GM15510 (cell line): ENCODE results near the gene HYLS1.

ENCODE experiments used
- POLR2A ChIP-seq: IDR thresholded peaks from 3 replicates; pipeline ENCODE4 v1.6.1; 2011; ENCODE audit warnings: borderline replicate concordance; ENCODE audit not compliant: insufficient read length; ENCODE audit errors: extremely low read depth

HYLS1 gene

GRCh38 chr11:125940145-125940544 is 52.7 kb downstream of the HYLS1 start:
- no peak for TF ChIP-seq POLR2A

GRCh38 chr11:125941267-125941618 is 53.8 kb downstream of the HYLS1 start:
- TF ChIP-seq POLR2A: no peak

GRCh38 chr11:125941619-125942611 is 54.4 kb downstream of the HYLS1 start:
- TF ChIP-seq POLR2A: no peak

GRCh38 chr11:125942771-125943428 is 55.4 kb downstream of the HYLS1 start:
- TF ChIP-seq POLR2A: no peak

DNA sequence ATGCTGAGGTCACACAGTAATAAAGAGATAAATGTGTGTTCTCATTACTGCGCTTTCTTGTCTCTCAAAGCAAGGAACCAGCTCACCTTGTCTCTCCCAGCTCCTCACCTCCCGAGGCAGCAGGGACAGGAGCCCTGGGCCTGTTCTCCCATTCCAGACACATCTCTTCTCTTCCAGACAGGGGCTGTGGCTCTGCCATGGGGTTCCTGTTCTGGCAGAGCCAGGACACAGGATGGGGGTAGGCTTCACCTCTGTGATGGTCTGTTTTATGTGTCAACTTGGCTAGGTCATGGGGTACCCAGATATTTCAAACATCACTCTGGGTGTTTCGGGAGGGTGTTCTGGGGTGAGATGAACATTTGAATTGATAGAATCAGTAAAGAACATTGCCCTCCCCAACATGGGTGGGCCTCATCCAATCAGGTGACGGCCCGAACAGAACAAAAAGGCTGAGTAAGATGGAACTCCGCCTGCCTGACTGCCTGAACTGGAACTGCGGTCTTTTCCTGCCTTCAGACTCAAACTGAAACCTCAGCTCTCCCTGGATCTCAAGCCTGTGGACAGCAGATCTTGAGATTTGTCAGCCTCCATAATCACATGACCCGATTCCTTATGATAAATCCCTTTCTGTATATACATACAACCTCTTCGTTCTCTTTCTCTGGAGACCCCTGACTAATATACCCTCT is 56.3 kb downstream of the HYLS1 start:
- TF ChIP-seq POLR2A: no peak

DNA sequence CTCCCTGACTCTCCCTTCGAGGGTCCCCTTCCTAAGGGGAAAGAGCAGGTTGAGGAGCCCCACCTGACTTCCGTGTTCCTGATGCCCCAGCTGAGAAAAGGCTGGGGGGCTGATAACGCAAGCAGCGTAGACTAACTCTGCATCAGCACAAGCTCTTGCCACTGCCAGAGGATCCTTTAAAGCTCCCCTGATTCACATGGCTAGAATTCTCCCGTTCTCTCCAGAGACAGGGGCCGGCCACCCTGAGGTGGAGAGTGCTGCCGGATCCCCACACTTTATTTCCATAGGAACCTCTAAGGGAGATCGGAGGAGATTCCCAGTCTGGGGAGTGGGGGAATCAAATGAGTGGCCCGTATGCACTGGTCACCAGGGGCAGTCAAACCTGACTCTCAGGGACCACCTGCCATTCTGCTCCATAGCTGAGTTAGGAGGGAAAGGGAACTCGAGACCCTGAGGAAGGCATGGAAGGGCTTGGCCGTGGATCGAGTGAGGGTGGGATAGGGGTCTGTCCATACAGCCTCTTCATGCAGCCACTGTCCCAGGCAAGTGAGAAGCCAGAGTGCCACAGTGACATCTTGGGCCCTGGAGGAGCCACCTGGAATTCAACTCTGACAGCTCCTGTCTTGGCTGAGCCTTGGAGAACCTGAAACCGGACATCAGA is 57.0 kb downstream of the HYLS1 start:
- TF ChIP-seq POLR2A: no peak

GRCh38 chr11:125945011-125945796 is 57.7 kb downstream of the HYLS1 start:
- no peak for TF ChIP-seq POLR2A

- no peak for TF ChIP-seq POLR2A
Observed at GRCh38 chr11:125945797-125946520, 58.5 kb downstream of the HYLS1 start, which contains the start of gene VSIG10L2. Gene VSIG10L2, plus strand, starts transcription at chr11:125946044. Its CDS starts 12 bp downstream, at chr11:125946056.

- TF ChIP-seq POLR2A: no peak
Observed at GRCh38 chr11:125946712-125947418, 59.4 kb downstream of the HYLS1 start.

- no peak for TF ChIP-seq POLR2A
Observed at GRCh38 chr11:125947419-125948277, 60.2 kb downstream of the HYLS1 start.

GRCh38 chr11:125948278-125949051 is 61.0 kb downstream of the HYLS1 start:
- no peak for TF ChIP-seq POLR2A
